ENCODE data around the gene PGBD5.

GRCh38 chr1:230303069-230303468 is 123.1 kb downstream of the PGBD5 start:
- TF ChIP-seq, protein P1, sequence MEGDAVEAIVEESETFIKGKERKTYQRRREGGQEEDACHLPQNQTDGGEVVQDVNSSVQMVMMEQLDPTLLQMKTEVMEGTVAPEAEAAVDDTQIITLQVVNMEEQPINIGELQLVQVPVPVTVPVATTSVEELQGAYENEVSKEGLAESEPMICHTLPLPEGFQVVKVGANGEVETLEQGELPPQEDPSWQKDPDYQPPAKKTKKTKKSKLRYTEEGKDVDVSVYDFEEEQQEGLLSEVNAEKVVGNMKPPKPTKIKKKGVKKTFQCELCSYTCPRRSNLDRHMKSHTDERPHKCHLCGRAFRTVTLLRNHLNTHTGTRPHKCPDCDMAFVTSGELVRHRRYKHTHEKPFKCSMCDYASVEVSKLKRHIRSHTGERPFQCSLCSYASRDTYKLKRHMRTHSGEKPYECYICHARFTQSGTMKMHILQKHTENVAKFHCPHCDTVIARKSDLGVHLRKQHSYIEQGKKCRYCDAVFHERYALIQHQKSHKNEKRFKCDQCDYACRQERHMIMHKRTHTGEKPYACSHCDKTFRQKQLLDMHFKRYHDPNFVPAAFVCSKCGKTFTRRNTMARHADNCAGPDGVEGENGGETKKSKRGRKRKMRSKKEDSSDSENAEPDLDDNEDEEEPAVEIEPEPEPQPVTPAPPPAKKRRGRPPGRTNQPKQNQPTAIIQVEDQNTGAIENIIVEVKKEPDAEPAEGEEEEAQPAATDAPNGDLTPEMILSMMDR (IDR thresholded peaks at IDR 0.05) = no peak
- no peak for TF ChIP-seq POLR2A (IDR thresholded peaks at IDR 0.05)
- TF ChIP-seq EP300 (IDR thresholded peaks at IDR 0.05; ENCODE audit: low read depth) = no peak
- TF ChIP-seq POLR2AphosphoS5 (IDR thresholded peaks at IDR 0.05) = no peak

Measured in transverse colon (tissue), 4 donors.